K562 (cell line): ENCODE results near the gene HSPA1B. TPM values are rescaled to one million over a fixed set of nuclear protein-coding genes. Genes with fewer than 3 reads are reported as not detected.
A peak's percentile ranks its signal among the peaks of the same experiment; 100 is the strongest.

Experiments used
- DNMT1 ChIP-seq: fragments of 450-650 bp; IDR thresholded peaks from 2 replicates; pipeline ENCODE4 v1.6.1; 2016; ENCODE audit warnings: antibody characterized with exemption, mild to moderate bottlenecking
- EGR1 ChIP-seq: fragments of 450-650 bp; conservative IDR thresholded peaks from 2 replicates; pipeline ENCODE4 v1.6.1; 2017; ENCODE audit warnings: mild to moderate bottlenecking
- ELF4 ChIP-seq: fragments of 450-650 bp; formaldehyde crosslinking; IDR thresholded peaks from 2 replicates; pipeline ENCODE4 v1.4.0; 2022; ENCODE audit warnings: missing genetic modification characterization
- ELK3 ChIP-seq: fragments of 450-650 bp; formaldehyde crosslinking; IDR thresholded peaks from 2 replicates; pipeline ENCODE4 v1.4.0; 2020; ENCODE audit warnings: mild to moderate bottlenecking
- GTF2B ChIP-seq: IDR thresholded peaks from 2 replicates; pipeline ENCODE4 v1.6.1; 2011; ENCODE audit not compliant: insufficient read length; ENCODE audit errors: extremely low read depth
- MYBL2 ChIP-seq, 2 experiments: fragments of 450-650 bp in 1 of 2; sonication (generic) in 1 of 2; formaldehyde crosslinking in 1 of 2; IDR thresholded peaks; 2 replicates each; pipeline versions ENCODE4 v1.6.1 to v1.8.1; 2017 to 2022; ENCODE audit warnings: borderline replicate concordance in 1 of 2, inconsistent platforms in 1 of 2, low read depth in 1 of 2, mild to moderate bottlenecking in 1 of 2, missing genetic modification reagents in 1 of 2, moderate library complexity in 1 of 2
- NCOA1 ChIP-seq: fragments of 450-650 bp; IDR thresholded peaks from 2 replicates; pipeline ENCODE4 v1.6.1; 2016; ENCODE audit warnings: low read depth
- NCOR1 ChIP-seq: fragments of 450-650 bp; IDR thresholded peaks from 2 replicates; pipeline ENCODE4 v1.6.1; 2016; ENCODE audit warnings: mild to moderate bottlenecking, moderate library complexity
- NFIX ChIP-seq: fragments of 250-450 bp; sonication (Bioruptor Pico); IDR thresholded peaks from 2 replicates; pipeline ENCODE4 v1.4.0; 2020; ENCODE audit warnings: low read depth, mild to moderate bottlenecking, moderate library complexity
- PPARD ChIP-seq: fragments of 250-450 bp; sonication (Bioruptor Pico); IDR thresholded peaks from 2 replicates; pipeline ENCODE4 v1.8.0; 2022; ENCODE audit warnings: inconsistent platforms, mild to moderate bottlenecking, moderate library complexity
- PTTG1 ChIP-seq: fragments of 450-650 bp; IDR thresholded peaks from 2 replicates; pipeline ENCODE4 v1.6.1; 2016; ENCODE audit warnings: low read depth, mild to moderate bottlenecking, missing genetic modification characterization, missing compliant biosample characterization
- PYGO2 ChIP-seq: fragments of 450-650 bp; IDR thresholded peaks from 2 replicates; pipeline ENCODE4 v1.6.1; 2016; ENCODE audit warnings: mild to moderate bottlenecking, missing genetic modification characterization, moderate library complexity, missing compliant biosample characterization
- SAFB ChIP-seq: fragments of 200-400 bp; formaldehyde crosslinking; IDR thresholded peaks from 2 replicates; pipeline ENCODE4 v1.6.1; 2017; ENCODE audit warnings: low read depth, low read length, borderline replicate concordance
- SIN3B ChIP-seq: fragments of 450-650 bp; IDR thresholded peaks from 2 replicates; pipeline ENCODE4 v1.6.1; 2017; ENCODE audit warnings: low read depth, mild to moderate bottlenecking, moderate library complexity
- SMAD3 ChIP-seq: fragments of 450-650 bp; formaldehyde crosslinking; conservative IDR thresholded peaks from 2 replicates; pipeline ENCODE4 v1.4.0; 2020; ENCODE audit warnings: mild to moderate bottlenecking
- SNIP1 ChIP-seq: fragments of 450-650 bp; IDR thresholded peaks from 2 replicates; pipeline ENCODE4 v1.7.1; 2017; ENCODE audit warnings: low read depth, mild to moderate bottlenecking
- TRIM28 ChIP-seq: fragments of 450-650 bp; IDR thresholded peaks from 2 replicates; pipeline ENCODE4 v1.6.1; 2017
- XRCC5 ChIP-seq: fragments of 200-400 bp; formaldehyde crosslinking; IDR thresholded peaks from 2 replicates; pipeline ENCODE4 v1.6.1; 2017; ENCODE audit warnings: low read depth, mild to moderate bottlenecking, low read length
- ZBTB43 ChIP-seq: sonication (generic); formaldehyde crosslinking; IDR thresholded peaks from 2 replicates; pipeline ENCODE4 v1.8.0; 2023; ENCODE audit warnings: mild to moderate bottlenecking, missing genetic modification reagents
- ZNF184 ChIP-seq: sonication (generic); formaldehyde crosslinking; IDR thresholded peaks from 2 replicates; pipeline ENCODE4 v1.5.0; 2020; ENCODE audit warnings: missing genetic modification reagents
- ZNF644 ChIP-seq: fragments of 200-800 bp; sonication (Bioruptor generic); IDR thresholded peaks from 2 replicates; pipeline ENCODE4 v1.6.1; 2016; ENCODE audit warnings: low read depth, missing genetic modification characterization, missing compliant biosample characterization
- ZZZ3 ChIP-seq: fragments of 450-650 bp; IDR thresholded peaks from 2 replicates; pipeline ENCODE4 v1.6.1; 2016; ENCODE audit warnings: antibody characterized with exemption, mild to moderate bottlenecking, moderate library complexity
- polyA plus RNA-seq, 8 experiments: library from polyadenylated mRNA; depleted of rRNA in 4 of 8; stranded (reverse) in 5 of 8; unstranded in 3 of 8; fragments of >200 nt; fragmentation: Nextera tagmentation in 2 of 8; fragmentation: Illumina TruSeq in 1 of 8; extraction: Ambion mirVana in 2 of 8; extraction: Trizol in 1 of 8; gene quantifications; 2 replicates each; pipeline versions ENCODE4 v1.2.1 to v1.2.3, GENCODE V29; 2011 to 2014; ENCODE audit warnings: inconsistent platforms in 1 of 8, missing spikeins in 1 of 8
- total RNA-seq, 7 experiments: library from RNA; depleted of rRNA in 6 of 7; stranded (reverse); fragments of >200 nt in 6 of 7; fragmentation: Illumina TruSeq in 2 of 7; extraction: Trizol in 2 of 7; gene quantifications; 2 replicates each; pipeline versions ENCODE4 v1.2.1 to v1.2.3, GENCODE V29; 2011 to 2021; ENCODE audit warnings: low replicate concordance in 1 of 7
- TF ChIP-seq, protein P1 (sequence below): fragments of 250-450 bp; sonication (Bioruptor Pico); IDR thresholded peaks from 2 replicates; pipeline ENCODE4 v1.4.0; 2020; ENCODE audit warnings: borderline replicate concordance

The HSPA1B gene
- total and polyA plus RNA-seq, 9 of the 15 experiments (the other 6 are each of a cell fraction or from before 2014, with no cell fraction given): 0.27 to 227 (median 51.2) TPM

GRCh38 chr6:31795616-31796298 is 31.8 kb upstream of the HSPA1B start, which contains the start of gene VARS1 (continued):
- no peak for TF ChIP-seq GTF2B
- TF ChIP-seq PPARD (CRISPR knock-in tag): no peak
- peak; percentile 96 for TF ChIP-seq SIN3B
- no peak for TF ChIP-seq ZBTB43 (CRISPR knock-in tag)
- TF ChIP-seq PYGO2: peak; percentile 13; the same call in 1 of the 2 replicates
- no peak for TF ChIP-seq NFIX (CRISPR knock-in tag)
- TF ChIP-seq, protein P1, sequence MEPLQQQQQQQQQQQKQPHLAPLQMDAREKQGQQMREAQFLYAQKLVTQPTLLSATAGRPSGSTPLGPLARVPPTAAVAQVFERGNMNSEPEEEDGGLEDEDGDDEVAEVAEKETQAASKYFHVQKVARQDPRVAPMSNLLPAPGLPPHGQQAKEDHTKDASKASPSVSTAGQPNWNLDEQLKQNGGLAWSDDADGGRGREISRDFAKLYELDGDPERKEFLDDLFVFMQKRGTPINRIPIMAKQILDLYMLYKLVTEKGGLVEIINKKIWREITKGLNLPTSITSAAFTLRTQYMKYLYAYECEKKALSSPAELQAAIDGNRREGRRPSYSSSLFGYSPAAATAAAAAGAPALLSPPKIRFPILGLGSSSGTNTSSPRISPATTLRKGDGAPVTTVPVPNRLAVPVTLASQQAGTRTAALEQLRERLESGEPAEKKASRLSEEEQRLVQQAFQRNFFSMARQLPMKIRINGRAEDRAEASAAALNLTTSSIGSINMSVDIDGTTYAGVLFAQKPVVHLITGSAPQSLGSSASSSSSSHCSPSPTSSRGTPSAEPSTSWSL (CRISPR knock-in tag): no peak; the same call in 1 of the 2 replicates
- peak; percentile 69 for TF ChIP-seq NCOR1
- peak; percentile 63; the same call in 1 of the 2 replicates for TF ChIP-seq XRCC5
- TF ChIP-seq SMAD3 (CRISPR knock-in tag): 0 out of 2 replicates have a peak, but pooled peaks have one; percentile 47
- no peak for TF ChIP-seq DNMT1
- TF ChIP-seq MYBL2 (IDR thresholded peaks at IDR 0.05; ENCODE audit: low read depth): no peak
- no peak for TF ChIP-seq MYBL2 (CRISPR knock-in tag; IDR thresholded peaks at IDR 0.05; ENCODE audit: borderline replicate concordance)
- TF ChIP-seq ELF4 (CRISPR knock-in tag): no peak
- TF ChIP-seq SAFB: 0 out of 2 replicates have a peak, but pooled peaks have one; percentile 47
- peak; percentile 18; the same call in 1 of the 2 replicates for TF ChIP-seq ELK3
- TF ChIP-seq NCOA1: peak; percentile 65; the same call in 1 of the 2 replicates
- TF ChIP-seq ZNF184 (CRISPR knock-in tag): no peak
- TF ChIP-seq TRIM28: peak; percentile 86
- no peak for TF ChIP-seq PTTG1 (tag)
- TF ChIP-seq ZZZ3: peak; percentile 70; the same call in 1 of the 2 replicates
- TF ChIP-seq SNIP1: no peak
- peak; percentile 81 for TF ChIP-seq ZNF644
- peak; percentile 93 for TF ChIP-seq EGR1
